GM19452 (cell line): ENCODE data around the gene SYCN.
"Not testable (repeated sequence)": the region's sequence is repeated elsewhere in the genome, so short reads cannot be mapped to it uniquely, and the experiment has no call there.

Experiments used
- ATAC-seq: cut with Tn5 transposase; IDR thresholded peaks from one replicate; pipeline ENCODE4 v1.9.1; 2021; ENCODE audit not compliant: unreplicated experiment

Gene SYCN, protein sequence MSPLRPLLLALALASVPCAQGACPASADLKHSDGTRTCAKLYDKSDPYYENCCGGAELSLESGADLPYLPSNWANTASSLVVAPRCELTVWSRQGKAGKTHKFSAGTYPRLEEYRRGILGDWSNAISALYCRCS

DNA sequence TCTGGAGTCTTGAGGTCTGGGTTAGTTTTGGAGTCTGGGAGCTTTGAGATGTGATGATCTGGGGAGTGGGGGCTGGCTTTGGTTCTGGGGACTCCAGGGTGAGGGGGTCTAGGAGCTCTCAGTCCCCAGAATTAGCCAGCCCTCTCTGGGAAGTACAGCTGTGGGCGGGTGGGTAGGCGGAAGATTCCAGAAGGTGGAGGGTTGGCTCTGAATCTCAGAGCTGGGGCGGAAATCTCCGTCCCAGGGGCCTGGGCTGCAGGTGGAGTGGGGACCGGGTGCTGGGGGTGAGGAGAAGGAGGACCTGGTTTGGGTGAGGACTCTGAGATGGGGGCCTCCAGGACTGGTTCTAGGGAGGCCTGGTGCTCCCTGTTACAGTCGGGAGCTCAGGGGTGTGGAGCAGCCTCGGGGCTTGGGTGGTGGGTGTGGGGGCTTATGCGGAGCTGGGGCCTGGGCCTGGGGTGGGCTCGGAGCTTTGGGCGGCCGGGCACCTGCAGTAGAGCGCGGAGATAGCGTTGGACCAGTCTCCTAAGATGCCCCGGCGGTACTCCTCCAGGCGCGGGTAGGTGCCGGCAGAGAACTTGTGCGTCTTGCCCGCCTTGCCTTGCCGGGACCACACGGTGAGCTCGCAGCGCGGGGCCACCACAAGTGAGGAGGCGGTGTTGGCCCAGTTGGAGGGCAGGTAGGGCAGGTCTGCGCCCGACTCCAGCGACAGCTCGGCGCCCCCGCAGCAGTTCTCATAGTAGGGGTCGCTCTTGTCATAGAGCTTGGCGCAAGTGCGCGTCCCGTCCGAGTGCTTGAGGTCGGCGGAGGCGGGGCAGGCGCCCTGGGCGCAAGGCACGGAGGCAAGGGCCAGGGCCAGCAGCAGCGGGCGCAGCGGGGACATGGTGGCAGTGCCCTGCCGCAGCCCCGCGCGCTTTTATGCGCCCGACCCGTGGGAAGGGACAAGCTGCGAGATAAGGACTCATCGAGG is at the start of gene SYCN:
Gene SYCN (minus strand): TSS at position 892 of the 970 bp plus-strand sequence. CDS start 9 bp downstream, at position 883.
- no peak for ATAC-seq

GRCh38 chr19:39253374-39254149 is 49.5 kb upstream of the SYCN start:
- ATAC-seq: no peak

DNA sequence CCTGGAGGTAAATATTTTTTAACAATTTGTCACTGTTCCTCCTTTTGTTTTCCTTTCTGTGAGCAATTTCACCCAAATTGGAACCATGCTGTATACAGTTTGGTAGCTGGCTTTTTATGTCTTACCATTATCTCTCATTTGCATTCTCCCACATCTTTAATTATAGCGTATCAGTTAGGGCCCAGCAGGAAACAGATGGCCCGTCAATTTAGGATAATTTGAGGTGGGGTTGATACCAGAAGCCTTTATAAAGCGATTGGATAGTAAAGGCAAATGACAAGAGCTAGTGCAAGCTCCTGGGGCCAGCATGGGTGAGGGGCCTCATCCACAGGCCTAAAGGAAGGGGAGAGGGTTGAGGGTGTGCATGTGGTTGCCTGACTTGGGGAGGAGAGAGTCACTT is 48.4 kb upstream of the SYCN start:
- ATAC-seq: no peak

DNA sequence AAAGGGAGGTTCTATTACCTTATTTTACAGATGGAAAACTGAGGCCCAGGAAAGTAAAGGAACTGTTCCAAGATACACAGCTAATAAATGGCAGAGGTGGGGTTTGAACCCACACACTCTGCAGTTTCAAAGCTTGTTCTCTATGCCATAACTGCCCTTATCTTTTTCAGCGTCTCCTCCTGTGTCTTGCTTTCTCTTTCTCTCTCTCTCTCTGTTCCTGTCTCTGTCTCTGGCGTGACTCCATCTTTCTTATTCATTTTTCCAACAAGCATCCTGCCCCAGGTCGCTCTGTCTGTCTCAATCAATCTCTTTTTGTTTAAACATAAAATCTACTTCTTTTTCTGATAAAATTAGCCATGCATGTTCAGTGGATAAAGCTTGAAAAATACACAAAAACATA is 47.8 kb upstream of the SYCN start:
- no peak for ATAC-seq

DNA sequence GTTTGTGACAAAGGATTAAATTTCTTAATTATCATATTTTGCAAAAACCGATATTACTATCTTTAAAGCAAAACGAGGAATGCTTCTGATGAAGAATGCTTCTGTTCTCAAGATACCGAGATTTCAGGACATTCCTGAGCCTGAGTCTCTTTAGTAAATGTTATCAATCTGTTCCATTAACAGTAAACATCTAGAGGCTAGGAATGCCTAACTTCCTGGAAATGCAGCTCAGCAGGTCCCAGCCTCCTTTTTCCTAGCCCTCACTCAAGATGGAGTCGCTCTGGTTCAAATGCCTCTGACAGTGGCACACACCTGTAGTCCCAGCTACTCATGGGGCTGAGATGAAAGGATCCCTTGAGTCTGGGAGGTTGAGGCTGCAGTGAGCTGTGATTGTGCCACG is 47.0 kb upstream of the SYCN start:
- no peak for ATAC-seq

- ATAC-seq: no peak
Observed at GRCh38 chr19:39248806-39249205, 44.7 kb upstream of the SYCN start, which contains the start of gene IFNL4. TSS of gene IFNL4 (minus strand) at chr19:39248856.

DNA sequence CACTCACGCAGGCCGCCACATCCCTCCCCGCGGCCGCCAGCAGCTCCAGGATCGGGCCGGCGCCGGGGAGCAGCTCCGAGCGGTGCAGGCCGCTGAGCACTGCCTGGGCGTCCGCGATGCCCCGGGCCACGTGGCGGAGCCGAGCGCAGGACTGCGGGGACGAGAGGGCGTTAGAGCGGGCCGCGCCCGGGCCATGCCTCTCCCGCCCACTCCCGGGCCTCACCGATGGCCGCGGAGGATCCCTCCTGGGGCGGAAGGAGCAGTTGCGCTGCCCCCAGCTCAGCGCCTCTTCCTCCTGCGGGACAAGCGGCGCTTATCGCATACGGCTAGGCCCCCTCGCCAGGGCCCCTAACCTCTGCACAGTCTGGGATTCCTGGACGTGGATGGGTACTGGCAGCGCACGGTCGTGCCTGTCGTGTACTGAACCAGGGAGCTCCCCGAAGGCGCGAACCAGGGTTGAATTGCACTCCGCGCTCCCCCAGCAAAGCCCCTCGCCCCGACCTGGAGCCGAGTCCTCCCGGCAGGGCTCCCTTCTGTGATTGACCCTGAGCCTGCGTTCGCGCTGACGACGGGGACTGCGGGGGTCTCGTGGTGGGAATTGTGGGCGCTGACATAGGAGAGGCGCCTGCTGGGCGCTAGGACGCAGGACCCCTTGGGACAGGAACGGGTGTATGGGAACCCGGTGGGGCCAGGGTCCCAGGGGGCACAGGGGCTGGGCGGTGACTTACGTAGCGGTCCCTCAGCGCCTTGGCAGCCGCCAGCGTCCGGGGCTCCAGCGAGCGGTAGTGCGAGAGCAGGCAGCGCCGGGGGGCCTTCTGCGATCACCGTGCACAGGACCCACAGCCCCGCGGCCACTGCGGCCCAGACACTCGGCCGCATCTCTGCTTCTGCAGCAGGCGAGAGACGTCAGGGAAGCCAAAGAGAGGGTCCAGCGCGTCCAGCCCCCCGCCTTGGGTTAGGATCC is 43.9 kb upstream of the SYCN start:
- no peak for ATAC-seq

GRCh38 chr19:39246951-39247669 is 43.0 kb upstream of the SYCN start:
- no peak for ATAC-seq

DNA sequence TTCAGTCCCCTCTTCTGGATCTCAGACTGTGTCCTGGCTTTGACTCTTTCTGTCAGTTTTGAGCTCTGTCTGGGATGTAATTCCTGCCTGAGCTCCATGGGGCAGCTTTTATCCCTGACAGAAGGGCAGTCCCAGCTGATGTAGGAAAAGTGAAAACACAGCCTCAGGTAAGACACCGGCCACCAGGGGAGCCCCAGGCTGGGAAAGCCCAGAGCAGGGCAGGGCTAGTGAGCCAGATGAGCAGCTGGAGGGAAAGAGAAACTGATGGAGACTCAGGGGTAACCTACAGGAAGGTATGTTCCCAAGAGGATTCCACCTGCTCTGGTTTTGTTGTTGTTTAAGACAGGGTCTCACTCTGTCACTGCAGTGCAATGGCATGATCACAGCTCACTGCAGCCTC is 41.1 kb upstream of the SYCN start:
- ATAC-seq: not testable (repeated sequence)

DNA sequence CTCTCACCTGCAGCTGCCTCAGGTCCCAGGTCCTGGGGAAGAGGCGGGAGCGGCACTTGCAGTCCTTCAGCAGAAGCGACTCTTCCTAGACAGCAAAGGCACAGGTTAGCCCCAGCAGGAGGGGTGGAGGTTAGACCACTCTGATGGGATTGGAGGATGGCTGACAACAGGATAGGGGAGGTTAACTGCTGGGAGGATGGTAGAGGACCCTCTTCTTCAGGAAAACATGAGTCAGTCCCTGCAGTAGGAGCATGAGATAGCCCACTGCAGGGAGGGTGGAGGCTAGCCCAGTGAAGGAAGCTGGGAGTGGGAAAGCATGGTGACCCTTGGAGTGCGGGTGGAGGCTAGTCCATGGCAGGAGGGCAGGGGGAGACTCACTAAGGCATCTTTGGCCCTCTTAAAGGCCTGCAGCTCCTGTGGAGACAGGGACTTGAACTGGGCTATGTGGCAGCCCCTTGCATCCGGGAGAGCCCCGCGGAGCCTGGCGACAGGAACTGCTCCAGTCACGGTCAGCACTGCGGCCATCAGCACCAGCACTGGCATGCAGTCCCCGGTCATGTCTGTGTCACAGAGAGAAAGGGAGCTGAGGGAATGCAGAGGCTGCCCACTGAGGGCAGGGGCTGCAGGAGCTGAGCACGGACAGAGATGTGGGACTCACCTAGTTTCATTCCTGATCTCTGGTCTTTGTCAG is 40.5 kb upstream of the SYCN start, which contains the start of gene IFNL3:
Gene IFNL3 (minus strand): TSS at position 597 of the 691 bp plus-strand sequence. CDS start 39 bp downstream, at position 558.
- ATAC-seq: not testable (repeated sequence)

DNA sequence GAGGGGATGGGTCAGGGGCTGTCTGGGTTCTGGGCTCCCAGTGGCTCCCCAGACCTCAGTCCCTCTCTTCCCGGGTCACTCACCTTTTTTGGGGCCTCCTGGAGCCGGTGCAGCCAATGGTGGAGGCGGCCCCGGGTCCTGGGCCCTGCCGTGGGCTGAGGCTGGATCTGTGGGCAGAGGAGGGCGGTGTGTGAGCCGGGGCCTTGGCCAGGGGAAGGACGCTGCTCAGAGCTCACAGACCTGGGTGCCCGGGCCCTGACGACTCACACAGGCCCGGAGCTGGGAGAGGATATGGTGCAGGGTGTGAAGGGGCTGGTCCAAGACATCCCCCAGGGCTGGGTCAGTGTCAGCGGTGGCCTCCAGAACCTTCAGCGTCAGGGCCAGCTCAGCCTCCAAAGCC is 39.7 kb upstream of the SYCN start:
- not testable (repeated sequence) for ATAC-seq

- no peak for ATAC-seq
Observed at GRCh38 chr19:39240421-39240820, 36.4 kb upstream of the SYCN start.

GRCh38 chr19:39238944-39239343 is 34.9 kb upstream of the SYCN start:
- no peak for ATAC-seq

GRCh38 chr19:39238209-39238608 is 34.1 kb upstream of the SYCN start:
- ATAC-seq: no peak

- no peak for ATAC-seq
Observed at GRCh38 chr19:39237200-39238184, 33.4 kb upstream of the SYCN start.

GRCh38 chr19:39236527-39236926 is 32.5 kb upstream of the SYCN start:
- ATAC-seq: no peak

GRCh38 chr19:39232708-39233107 is 28.6 kb upstream of the SYCN start:
- no peak for ATAC-seq
